ENCODE measurements around the gene LAMC3.

Gene LAMC3

GRCh38 chr9:131068076-131068816 is 59.3 kb downstream of the LAMC3 start:
- no peak overlapping the region for H3K4me3 ChIP-seq (ENCODE audit: extremely low read depth, insufficient read depth, low read length, poor library complexity, severe bottlenecking)
- H3K36me3 ChIP-seq (ENCODE audit: control insufficient read depth, insufficient read depth, low read length) = no peaks in the 10 kb centered on the region
- no peak overlapping the region for H3K27ac ChIP-seq (ENCODE audit: low read depth, low read length, severe bottlenecking)
- no peaks in the 10 kb centered on the region for H3K9me3 ChIP-seq (ENCODE audit: control insufficient read depth, low read length)
- 77 to 94% methylated on average over 7 to 12 of the region's 14 CpGs for WGBS, 2 experiments (ENCODE audit: insufficient coverage in 2 of 2)
- no peaks in the 10 kb centered on the region for H3K4me1 ChIP-seq (ENCODE audit: control insufficient read depth, insufficient read depth, low read length, poor library complexity, severe bottlenecking)

GRCh38 chr9:131069699-131070098 is 60.7 kb downstream of the LAMC3 start:
- no peak overlapping the region for H3K4me3 ChIP-seq (ENCODE audit: extremely low read depth, insufficient read depth, low read length, poor library complexity, severe bottlenecking)
- WGBS, 2 experiments (ENCODE audit: insufficient coverage in 2 of 2) = 91 to 94% methylated on average over 9 to 13 of the region's 15 CpGs
- H3K36me3 ChIP-seq (ENCODE audit: control insufficient read depth, insufficient read depth, low read length) = no peaks in the 10 kb centered on the region
- H3K4me1 ChIP-seq (ENCODE audit: control insufficient read depth, insufficient read depth, low read length, poor library complexity, severe bottlenecking) = no peaks in the 10 kb centered on the region
- no peak overlapping the region for H3K27ac ChIP-seq (ENCODE audit: low read depth, low read length, severe bottlenecking)
- H3K9me3 ChIP-seq (ENCODE audit: control insufficient read depth, low read length) = no peaks in the 10 kb centered on the region

- WGBS, 2 experiments (ENCODE audit: insufficient coverage in 2 of 2) = 95 to 97% methylated on average over 13 to 15 of the region's 16 CpGs
- H3K4me3 ChIP-seq (ENCODE audit: extremely low read depth, insufficient read depth, low read length, poor library complexity, severe bottlenecking) = no peak overlapping the region
- no peaks in the 10 kb centered on the region for H3K36me3 ChIP-seq (ENCODE audit: control insufficient read depth, insufficient read depth, low read length)
- H3K4me1 ChIP-seq (ENCODE audit: control insufficient read depth, insufficient read depth, low read length, poor library complexity, severe bottlenecking) = peaks cover 8% of the 10 kb centered on the region
- H3K9me3 ChIP-seq (ENCODE audit: control insufficient read depth, low read length) = no peaks in the 10 kb centered on the region
- H3K27ac ChIP-seq (ENCODE audit: low read depth, low read length, severe bottlenecking) = no peak overlapping the region
Measured at GRCh38 chr9:131072107-131072870, 63.3 kb downstream of the LAMC3 start.

- H3K27ac ChIP-seq (ENCODE audit: low read depth, low read length, severe bottlenecking) = no peak overlapping the region
- WGBS, 2 experiments (ENCODE audit: insufficient coverage in 2 of 2) = 91 to 93% methylated on average over 9 of the region's 9 CpGs
Measured at GRCh38 chr9:131072871-131073237, 63.9 kb downstream of the LAMC3 start.

GRCh38 chr9:131076347-131077195 is 67.6 kb downstream of the LAMC3 start:
- Histone ChIP-seq H3K27ac (ENCODE audit: low read depth, low read length, severe bottlenecking) (no peak overlapping the region), H3K36me3 (ENCODE audit: control insufficient read depth, insufficient read depth, low read length) (no peaks in the 10 kb centered on the region), H3K9me3 (ENCODE audit: control insufficient read depth, low read length) (no peaks in the 10 kb centered on the region), H3K4me3 (ENCODE audit: extremely low read depth, insufficient read depth, low read length, poor library complexity, severe bottlenecking) (no peak overlapping the region), H3K4me1 (ENCODE audit: control insufficient read depth, insufficient read depth, low read length, poor library complexity, severe bottlenecking) (peaks cover 8% of the 10 kb centered on the region)
- WGBS, 2 experiments (ENCODE audit: insufficient coverage in 2 of 2) = 90% methylated on average over 14 of the region's 15 CpGs

More at GRCh38 chr9:131072871-131073237, 63.9 kb downstream of the LAMC3 start:
- Histone ChIP-seq H3K36me3 (ENCODE audit: control insufficient read depth, insufficient read depth, low read length) (no peaks in the 10 kb centered on the region), H3K4me3 (ENCODE audit: extremely low read depth, insufficient read depth, low read length, poor library complexity, severe bottlenecking) (no peak overlapping the region), H3K9me3 (ENCODE audit: control insufficient read depth, low read length) (no peaks in the 10 kb centered on the region), H3K4me1 (ENCODE audit: control insufficient read depth, insufficient read depth, low read length, poor library complexity, severe bottlenecking) (peaks cover 8% of the 10 kb centered on the region)

GRCh38 chr9:131078427-131079366 is 69.7 kb downstream of the LAMC3 start:
- Histone ChIP-seq H3K9me3 (ENCODE audit: control insufficient read depth, low read length) (no peaks in the 10 kb centered on the region), H3K36me3 (ENCODE audit: control insufficient read depth, insufficient read depth, low read length) (no peaks in the 10 kb centered on the region), H3K27ac (ENCODE audit: low read depth, low read length, severe bottlenecking) (no peak overlapping the region), H3K4me3 (ENCODE audit: extremely low read depth, insufficient read depth, low read length, poor library complexity, severe bottlenecking) (no peak overlapping the region), H3K4me1 (ENCODE audit: control insufficient read depth, insufficient read depth, low read length, poor library complexity, severe bottlenecking) (peaks cover 8% of the 10 kb centered on the region)
- 93% methylated on average over 17 of the region's 17 CpGs for WGBS, 2 experiments (ENCODE audit: insufficient coverage in 2 of 2)

- H3K36me3 ChIP-seq (ENCODE audit: control insufficient read depth, insufficient read depth, low read length) = no peaks in the 10 kb centered on the region
- H3K27ac ChIP-seq (ENCODE audit: low read depth, low read length, severe bottlenecking) = no peak overlapping the region
- no peaks in the 10 kb centered on the region for H3K9me3 ChIP-seq (ENCODE audit: control insufficient read depth, low read length)
- H3K4me1 ChIP-seq (ENCODE audit: control insufficient read depth, insufficient read depth, low read length, poor library complexity, severe bottlenecking) = peaks cover 8% of the 10 kb centered on the region
- WGBS, 2 experiments (ENCODE audit: insufficient coverage in 2 of 2) = 75 to 91% methylated on average over 7 of the region's 9 CpGs
- H3K4me3 ChIP-seq (ENCODE audit: extremely low read depth, insufficient read depth, low read length, poor library complexity, severe bottlenecking) = no peak overlapping the region
Measured at GRCh38 chr9:131080589-131080988, 71.6 kb downstream of the LAMC3 start.

- no peak overlapping the region for H3K4me3 ChIP-seq (ENCODE audit: extremely low read depth, insufficient read depth, low read length, poor library complexity, severe bottlenecking)
- H3K36me3 ChIP-seq (ENCODE audit: control insufficient read depth, insufficient read depth, low read length) = no peaks in the 10 kb centered on the region
- H3K9me3 ChIP-seq (ENCODE audit: control insufficient read depth, low read length) = no peaks in the 10 kb centered on the region
- WGBS, 2 experiments (ENCODE audit: insufficient coverage in 2 of 2) = 94 to 97% methylated on average over 5 to 6 of the region's 9 CpGs
- H3K4me1 ChIP-seq (ENCODE audit: control insufficient read depth, insufficient read depth, low read length, poor library complexity, severe bottlenecking) = peaks cover under 1% of the 10 kb centered on the region
- no peak overlapping the region for H3K27ac ChIP-seq (ENCODE audit: low read depth, low read length, severe bottlenecking)
Measured at GRCh38 chr9:131081868-131082267, 72.9 kb downstream of the LAMC3 start.

- Histone ChIP-seq H3K4me3 (ENCODE audit: extremely low read depth, insufficient read depth, low read length, poor library complexity, severe bottlenecking) (no peak overlapping the region), H3K36me3 (ENCODE audit: control insufficient read depth, insufficient read depth, low read length) (no peaks in the 10 kb centered on the region), H3K27ac (ENCODE audit: low read depth, low read length, severe bottlenecking) (no peak overlapping the region), H3K9me3 (ENCODE audit: control insufficient read depth, low read length) (no peaks in the 10 kb centered on the region), H3K4me1 (ENCODE audit: control insufficient read depth, insufficient read depth, low read length, poor library complexity, severe bottlenecking) (no peaks in the 10 kb centered on the region)
- WGBS, 2 experiments (ENCODE audit: insufficient coverage in 2 of 2) = 83 to 94% methylated on average over 7 to 8 of the region's 11 CpGs
Measured at GRCh38 chr9:131082774-131083512, 74.0 kb downstream of the LAMC3 start.

Data from mesodermal cell (in vitro differentiated cells).